HEK293 (cell line): ENCODE data around the gene GMCL1.

Experiments used
- BCL11A ChIP-seq: fragments of 450-650 bp; formaldehyde crosslinking; IDR thresholded peaks from 2 replicates; pipeline ENCODE4 v1.5.1; 2016; ENCODE audit warnings: low read depth, missing biosample characterization, missing genetic modification characterization
- RBAK ChIP-seq: fragments of 450-650 bp; formaldehyde crosslinking; IDR thresholded peaks from 2 replicates; pipeline ENCODE4 v1.5.1; 2016; ENCODE audit warnings: missing biosample characterization, missing genetic modification characterization
- SCRT1 ChIP-seq: fragments of 450-650 bp; formaldehyde crosslinking; IDR thresholded peaks from 2 replicates; pipeline ENCODE4 v1.5.1; 2016; ENCODE audit warnings: missing biosample characterization, missing genetic modification characterization, borderline replicate concordance
- TRIM28 ChIP-seq: IDR thresholded peaks from 2 replicates; pipeline ENCODE4 v1.6.1; 2011; ENCODE audit warnings: low read length, control low read depth, borderline replicate concordance
- ZBTB1 ChIP-seq: fragments of 450-650 bp; formaldehyde crosslinking; IDR thresholded peaks from 2 replicates; pipeline ENCODE4 v1.5.1; 2016; ENCODE audit warnings: missing biosample characterization, missing genetic modification characterization
- ZBTB11 ChIP-seq: fragments of 450-650 bp; formaldehyde crosslinking; conservative IDR thresholded peaks from 2 replicates; pipeline ENCODE4 v1.5.1; 2016; ENCODE audit warnings: low read depth, missing biosample characterization, missing genetic modification characterization
- ZBTB21 ChIP-seq: fragments of 450-650 bp; formaldehyde crosslinking; IDR thresholded peaks from 2 replicates; pipeline ENCODE4 v1.5.1; 2017; ENCODE audit warnings: missing biosample characterization, missing genetic modification characterization
- ZNF202 ChIP-seq: fragments of 450-650 bp; formaldehyde crosslinking; IDR thresholded peaks from 2 replicates; pipeline ENCODE4 v1.5.1; 2016; ENCODE audit warnings: missing biosample characterization, missing genetic modification characterization, borderline replicate concordance
- ZNF221 ChIP-seq: fragments of 450-650 bp; formaldehyde crosslinking; IDR thresholded peaks from 2 replicates; pipeline ENCODE4 v1.5.1; 2017; ENCODE audit warnings: missing biosample characterization, missing genetic modification characterization, borderline replicate concordance
- ZNF23 ChIP-seq: fragments of 450-650 bp; formaldehyde crosslinking; IDR thresholded peaks from 2 replicates; pipeline ENCODE4 v1.5.1; 2016; ENCODE audit warnings: missing biosample characterization, missing genetic modification characterization, borderline replicate concordance
- ZNF248 ChIP-seq: fragments of 450-650 bp; formaldehyde crosslinking; IDR thresholded peaks from 2 replicates; pipeline ENCODE4 v1.5.1; 2017; ENCODE audit warnings: missing biosample characterization, missing genetic modification characterization
- ZNF341 ChIP-seq: fragments of 450-650 bp; formaldehyde crosslinking; IDR thresholded peaks from 2 replicates; pipeline ENCODE4; 2016; ENCODE audit warnings: low read depth, missing biosample characterization, missing genetic modification characterization
- ZNF37A ChIP-seq: fragments of 450-650 bp; IDR thresholded peaks from 2 replicates; pipeline ENCODE4 v1.5.1; 2018; ENCODE audit warnings: missing biosample characterization, missing genetic modification characterization
- ZNF404 ChIP-seq: fragments of 450-650 bp; formaldehyde crosslinking; IDR thresholded peaks from 2 replicates; pipeline ENCODE4 v1.5.1; 2017; ENCODE audit warnings: missing biosample characterization, missing genetic modification characterization
- ZNF423 ChIP-seq: fragments of 450-650 bp; formaldehyde crosslinking; IDR thresholded peaks from 2 replicates; pipeline ENCODE4 v1.5.1; 2016; ENCODE audit warnings: missing biosample characterization, missing genetic modification characterization
- ZNF548 ChIP-seq: fragments of 450-650 bp; formaldehyde crosslinking; IDR thresholded peaks from 2 replicates; pipeline ENCODE4 v1.5.1; 2016; ENCODE audit warnings: missing biosample characterization, missing genetic modification characterization
- ZNF555 ChIP-seq: fragments of 450-650 bp; formaldehyde crosslinking; conservative IDR thresholded peaks from 2 replicates; pipeline ENCODE4 v1.5.1; 2017; ENCODE audit warnings: missing biosample characterization, mild to moderate bottlenecking, missing genetic modification characterization, inconsistent platforms
- ZNF571 ChIP-seq: fragments of 450-650 bp; formaldehyde crosslinking; IDR thresholded peaks from 2 replicates; pipeline ENCODE4 v1.5.0; 2017; ENCODE audit warnings: missing biosample characterization, missing genetic modification characterization
- ZNF747 ChIP-seq: fragments of 450-650 bp; formaldehyde crosslinking; IDR thresholded peaks from 2 replicates; pipeline ENCODE4 v1.5.1; 2016; ENCODE audit warnings: missing biosample characterization, missing genetic modification characterization
- TF ChIP-seq, protein P1 (sequence below): sonication (generic); formaldehyde crosslinking; IDR thresholded peaks from 2 replicates; pipeline ENCODE4 v1.8.1; 2022; ENCODE audit warnings: mild to moderate bottlenecking, moderate library complexity, missing genetic modification reagents
- TF ChIP-seq, protein P2 (sequence below): fragments of 450-650 bp; formaldehyde crosslinking; IDR thresholded peaks from 2 replicates; pipeline ENCODE4 v1.5.1; 2016; ENCODE audit warnings: missing biosample characterization, missing genetic modification characterization
- TF ChIP-seq, protein P3 (sequence below): fragments of 450-650 bp; formaldehyde crosslinking; IDR thresholded peaks from 2 replicates; pipeline ENCODE4 v1.5.1; 2017; ENCODE audit warnings: missing biosample characterization, missing genetic modification characterization
- TF ChIP-seq, protein P4 (sequence below): fragments of 450-650 bp; formaldehyde crosslinking; IDR thresholded peaks from 2 replicates; pipeline ENCODE4 v1.5.1; 2016; ENCODE audit warnings: missing biosample characterization, missing genetic modification characterization
- TF ChIP-seq, protein P5 (sequence below): fragments of 450-650 bp; formaldehyde crosslinking; IDR thresholded peaks from 2 replicates; pipeline ENCODE4 v1.5.1; 2016; ENCODE audit warnings: missing biosample characterization, missing genetic modification characterization
- TF ChIP-seq, protein P6 (sequence below): fragments of 450-650 bp; formaldehyde crosslinking; IDR thresholded peaks from 2 replicates; pipeline ENCODE4 v1.5.1; 2016; ENCODE audit warnings: missing biosample characterization, missing genetic modification characterization

Gene GMCL1

GRCh38 chr2:69914164-69914949 is 84.9 kb downstream of the GMCL1 start (continued):
- no peak for TF ChIP-seq ZNF555 (tag by site-specific recombination)
- TF ChIP-seq ZNF23 (tag by site-specific recombination), result no peak
- no peak for TF ChIP-seq ZBTB1 (tag by site-specific recombination)
- peak; percentile 68 for TF ChIP-seq ZBTB11
- no peak for TF ChIP-seq ZNF747
- TF ChIP-seq ZNF248 (tag by site-specific recombination), result no peak
- no peak for TF ChIP-seq RBAK (tag by site-specific recombination)
- no peak for TF ChIP-seq ZNF571 (tag by site-specific recombination)
- no peak for TF ChIP-seq ZNF548
- no peak for TF ChIP-seq ZNF221 (tag by site-specific recombination)
- TF ChIP-seq, protein P1, sequence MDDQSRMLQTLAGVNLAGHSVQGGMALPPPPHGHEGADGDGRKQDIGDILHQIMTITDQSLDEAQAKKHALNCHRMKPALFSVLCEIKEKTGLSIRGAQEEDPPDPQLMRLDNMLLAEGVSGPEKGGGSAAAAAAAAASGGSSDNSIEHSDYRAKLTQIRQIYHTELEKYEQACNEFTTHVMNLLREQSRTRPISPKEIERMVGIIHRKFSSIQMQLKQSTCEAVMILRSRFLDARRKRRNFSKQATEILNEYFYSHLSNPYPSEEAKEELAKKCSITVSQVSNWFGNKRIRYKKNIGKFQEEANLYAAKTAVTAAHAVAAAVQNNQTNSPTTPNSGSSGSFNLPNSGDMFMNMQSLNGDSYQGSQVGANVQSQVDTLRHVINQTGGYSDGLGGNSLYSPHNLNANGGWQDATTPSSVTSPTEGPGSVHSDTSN (CRISPR knock-in tag), result peak; percentile 53; the same call in 1 of the 2 replicates
- no peak for TF ChIP-seq ZNF37A
- TF ChIP-seq SCRT1 (tag by site-specific recombination), result peak; percentile 98
- TF ChIP-seq, protein P2, sequence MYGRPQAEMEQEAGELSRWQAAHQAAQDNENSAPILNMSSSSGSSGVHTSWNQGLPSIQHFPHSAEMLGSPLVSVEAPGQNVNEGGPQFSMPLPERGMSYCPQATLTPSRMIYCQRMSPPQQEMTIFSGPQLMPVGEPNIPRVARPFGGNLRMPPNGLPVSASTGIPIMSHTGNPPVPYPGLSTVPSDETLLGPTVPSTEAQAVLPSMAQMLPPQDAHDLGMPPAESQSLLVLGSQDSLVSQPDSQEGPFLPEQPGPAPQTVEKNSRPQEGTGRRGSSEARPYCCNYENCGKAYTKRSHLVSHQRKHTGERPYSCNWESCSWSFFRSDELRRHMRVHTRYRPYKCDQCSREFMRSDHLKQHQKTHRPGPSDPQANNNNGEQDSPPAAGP (tag by site-specific recombination), result 0 out of 2 replicates have a peak, but pooled peaks have one; percentile 16
- TF ChIP-seq ZBTB21 (tag by site-specific recombination), result no peak
- no peak for TF ChIP-seq ZNF202 (tag by site-specific recombination)
- no peak for TF ChIP-seq ZNF423
- no peak for TF ChIP-seq ZNF404 (tag by site-specific recombination)
- TF ChIP-seq ZNF341 (tag by site-specific recombination), result peak; percentile 58
- TF ChIP-seq, protein P3, sequence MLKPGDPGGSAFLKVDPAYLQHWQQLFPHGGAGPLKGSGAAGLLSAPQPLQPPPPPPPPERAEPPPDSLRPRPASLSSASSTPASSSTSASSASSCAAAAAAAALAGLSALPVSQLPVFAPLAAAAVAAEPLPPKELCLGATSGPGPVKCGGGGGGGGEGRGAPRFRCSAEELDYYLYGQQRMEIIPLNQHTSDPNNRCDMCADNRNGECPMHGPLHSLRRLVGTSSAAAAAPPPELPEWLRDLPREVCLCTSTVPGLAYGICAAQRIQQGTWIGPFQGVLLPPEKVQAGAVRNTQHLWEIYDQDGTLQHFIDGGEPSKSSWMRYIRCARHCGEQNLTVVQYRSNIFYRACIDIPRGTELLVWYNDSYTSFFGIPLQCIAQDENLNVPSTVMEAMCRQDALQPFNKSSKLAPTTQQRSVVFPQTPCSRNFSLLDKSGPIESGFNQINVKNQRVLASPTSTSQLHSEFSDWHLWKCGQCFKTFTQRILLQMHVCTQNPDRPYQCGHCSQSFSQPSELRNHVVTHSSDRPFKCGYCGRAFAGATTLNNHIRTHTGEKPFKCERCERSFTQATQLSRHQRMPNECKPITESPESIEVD (tag by site-specific recombination), result no peak
- TF ChIP-seq BCL11A (tag by site-specific recombination), result no peak; the same call in 1 of the 2 replicates
- TF ChIP-seq, protein P4, sequence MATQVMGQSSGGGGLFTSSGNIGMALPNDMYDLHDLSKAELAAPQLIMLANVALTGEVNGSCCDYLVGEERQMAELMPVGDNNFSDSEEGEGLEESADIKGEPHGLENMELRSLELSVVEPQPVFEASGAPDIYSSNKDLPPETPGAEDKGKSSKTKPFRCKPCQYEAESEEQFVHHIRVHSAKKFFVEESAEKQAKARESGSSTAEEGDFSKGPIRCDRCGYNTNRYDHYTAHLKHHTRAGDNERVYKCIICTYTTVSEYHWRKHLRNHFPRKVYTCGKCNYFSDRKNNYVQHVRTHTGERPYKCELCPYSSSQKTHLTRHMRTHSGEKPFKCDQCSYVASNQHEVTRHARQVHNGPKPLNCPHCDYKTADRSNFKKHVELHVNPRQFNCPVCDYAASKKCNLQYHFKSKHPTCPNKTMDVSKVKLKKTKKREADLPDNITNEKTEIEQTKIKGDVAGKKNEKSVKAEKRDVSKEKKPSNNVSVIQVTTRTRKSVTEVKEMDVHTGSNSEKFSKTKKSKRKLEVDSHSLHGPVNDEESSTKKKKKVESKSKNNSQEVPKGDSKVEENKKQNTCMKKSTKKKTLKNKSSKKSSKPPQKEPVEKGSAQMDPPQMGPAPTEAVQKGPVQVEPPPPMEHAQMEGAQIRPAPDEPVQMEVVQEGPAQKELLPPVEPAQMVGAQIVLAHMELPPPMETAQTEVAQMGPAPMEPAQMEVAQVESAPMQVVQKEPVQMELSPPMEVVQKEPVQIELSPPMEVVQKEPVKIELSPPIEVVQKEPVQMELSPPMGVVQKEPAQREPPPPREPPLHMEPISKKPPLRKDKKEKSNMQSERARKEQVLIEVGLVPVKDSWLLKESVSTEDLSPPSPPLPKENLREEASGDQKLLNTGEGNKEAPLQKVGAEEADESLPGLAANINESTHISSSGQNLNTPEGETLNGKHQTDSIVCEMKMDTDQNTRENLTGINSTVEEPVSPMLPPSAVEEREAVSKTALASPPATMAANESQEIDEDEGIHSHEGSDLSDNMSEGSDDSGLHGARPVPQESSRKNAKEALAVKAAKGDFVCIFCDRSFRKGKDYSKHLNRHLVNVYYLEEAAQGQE (tag by site-specific recombination), result no peak; the same call in 1 of the 2 replicates
- no peak for TF ChIP-seq TRIM28
- TF ChIP-seq, protein P5, sequence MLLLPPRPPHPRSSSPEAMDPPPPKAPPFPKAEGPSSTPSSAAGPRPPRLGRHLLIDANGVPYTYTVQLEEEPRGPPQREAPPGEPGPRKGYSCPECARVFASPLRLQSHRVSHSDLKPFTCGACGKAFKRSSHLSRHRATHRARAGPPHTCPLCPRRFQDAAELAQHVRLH (tag by site-specific recombination), result peak; percentile 42; the same call in 1 of the 2 replicates
- TF ChIP-seq, protein P6, sequence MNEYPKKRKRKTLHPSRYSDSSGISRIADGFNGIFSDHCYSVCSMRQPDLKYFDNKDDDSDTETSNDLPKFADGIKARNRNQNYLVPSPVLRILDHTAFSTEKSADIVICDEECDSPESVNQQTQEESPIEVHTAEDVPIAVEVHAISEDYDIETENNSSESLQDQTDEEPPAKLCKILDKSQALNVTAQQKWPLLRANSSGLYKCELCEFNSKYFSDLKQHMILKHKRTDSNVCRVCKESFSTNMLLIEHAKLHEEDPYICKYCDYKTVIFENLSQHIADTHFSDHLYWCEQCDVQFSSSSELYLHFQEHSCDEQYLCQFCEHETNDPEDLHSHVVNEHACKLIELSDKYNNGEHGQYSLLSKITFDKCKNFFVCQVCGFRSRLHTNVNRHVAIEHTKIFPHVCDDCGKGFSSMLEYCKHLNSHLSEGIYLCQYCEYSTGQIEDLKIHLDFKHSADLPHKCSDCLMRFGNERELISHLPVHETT (tag by site-specific recombination), result peak; percentile 56; the same call in 1 of the 2 replicates
